AG09309 (cell line): ENCODE results near the gene ELFN1.

ENCODE experiments used
- DNase-seq: peaks from one replicate; pipeline ENCODE4 v3.0.0-alpha.2; 2010; ENCODE audit warnings: low read depth
- H3K4me3 ChIP-seq: 2 replicates; pipeline ENCODE4 v1.5.1; 2011; ENCODE audit warnings: mild to moderate bottlenecking, low read depth, low read length, moderate library complexity; ENCODE audit not compliant: control insufficient read depth
- TF ChIP-seq, protein P1 (sequence below): IDR thresholded peaks from 2 replicates; pipeline ENCODE4 v1.5.1; 2011; ENCODE audit warnings: mild to moderate bottlenecking, low read depth, low read length, inconsistent platforms; ENCODE audit not compliant: insufficient read depth, control insufficient read depth; ENCODE audit errors: missing control alignments

Gene ELFN1

DNA sequence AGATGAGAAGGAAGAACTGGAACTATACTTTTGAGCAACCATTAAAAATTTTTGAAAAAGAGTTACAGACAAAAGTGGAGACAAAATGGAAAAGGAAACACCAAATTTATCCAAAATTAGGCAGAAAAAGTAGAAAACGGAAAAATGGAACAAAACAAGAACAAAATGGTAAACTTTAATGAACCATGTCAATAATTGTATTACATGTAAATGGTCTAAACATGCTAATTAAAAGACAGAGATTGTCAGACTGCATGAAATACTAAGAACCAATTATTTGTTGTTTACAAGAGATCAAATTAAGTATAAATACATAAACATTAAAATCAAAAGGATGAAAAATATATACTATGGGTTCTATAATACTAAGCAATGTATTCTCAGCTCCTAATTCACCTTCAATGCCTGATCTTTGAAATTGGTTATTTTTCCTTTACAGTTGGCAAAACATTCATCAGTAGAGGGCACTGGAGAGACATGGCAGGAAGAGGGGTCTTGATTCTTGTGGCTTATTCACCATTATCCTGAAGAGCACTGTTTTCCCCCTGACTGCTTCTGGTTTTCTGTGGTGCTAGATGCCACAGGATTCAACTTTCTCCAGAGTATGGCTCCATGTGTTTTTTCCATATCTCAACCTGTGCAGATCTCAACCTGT, 124.9 kb downstream of the ELFN1 start:
- DNase-seq: no peak
- no peak overlapping the region for H3K4me3 ChIP-seq
- TF ChIP-seq, protein P1, sequence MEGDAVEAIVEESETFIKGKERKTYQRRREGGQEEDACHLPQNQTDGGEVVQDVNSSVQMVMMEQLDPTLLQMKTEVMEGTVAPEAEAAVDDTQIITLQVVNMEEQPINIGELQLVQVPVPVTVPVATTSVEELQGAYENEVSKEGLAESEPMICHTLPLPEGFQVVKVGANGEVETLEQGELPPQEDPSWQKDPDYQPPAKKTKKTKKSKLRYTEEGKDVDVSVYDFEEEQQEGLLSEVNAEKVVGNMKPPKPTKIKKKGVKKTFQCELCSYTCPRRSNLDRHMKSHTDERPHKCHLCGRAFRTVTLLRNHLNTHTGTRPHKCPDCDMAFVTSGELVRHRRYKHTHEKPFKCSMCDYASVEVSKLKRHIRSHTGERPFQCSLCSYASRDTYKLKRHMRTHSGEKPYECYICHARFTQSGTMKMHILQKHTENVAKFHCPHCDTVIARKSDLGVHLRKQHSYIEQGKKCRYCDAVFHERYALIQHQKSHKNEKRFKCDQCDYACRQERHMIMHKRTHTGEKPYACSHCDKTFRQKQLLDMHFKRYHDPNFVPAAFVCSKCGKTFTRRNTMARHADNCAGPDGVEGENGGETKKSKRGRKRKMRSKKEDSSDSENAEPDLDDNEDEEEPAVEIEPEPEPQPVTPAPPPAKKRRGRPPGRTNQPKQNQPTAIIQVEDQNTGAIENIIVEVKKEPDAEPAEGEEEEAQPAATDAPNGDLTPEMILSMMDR: peak; percentile 12
